NCI-H2196 treated with DMSO at 0.1 percent for 48 hours (cell line): Measurements from ENCODE around the gene EPAS1.

Source experiments
- DNase-seq: peaks from one replicate; lab custom pipeline; 2025; ENCODE audit not compliant: unreplicated experiment; lab: John Stamatoyannopoulos, UW

The EPAS1 gene

DNA sequence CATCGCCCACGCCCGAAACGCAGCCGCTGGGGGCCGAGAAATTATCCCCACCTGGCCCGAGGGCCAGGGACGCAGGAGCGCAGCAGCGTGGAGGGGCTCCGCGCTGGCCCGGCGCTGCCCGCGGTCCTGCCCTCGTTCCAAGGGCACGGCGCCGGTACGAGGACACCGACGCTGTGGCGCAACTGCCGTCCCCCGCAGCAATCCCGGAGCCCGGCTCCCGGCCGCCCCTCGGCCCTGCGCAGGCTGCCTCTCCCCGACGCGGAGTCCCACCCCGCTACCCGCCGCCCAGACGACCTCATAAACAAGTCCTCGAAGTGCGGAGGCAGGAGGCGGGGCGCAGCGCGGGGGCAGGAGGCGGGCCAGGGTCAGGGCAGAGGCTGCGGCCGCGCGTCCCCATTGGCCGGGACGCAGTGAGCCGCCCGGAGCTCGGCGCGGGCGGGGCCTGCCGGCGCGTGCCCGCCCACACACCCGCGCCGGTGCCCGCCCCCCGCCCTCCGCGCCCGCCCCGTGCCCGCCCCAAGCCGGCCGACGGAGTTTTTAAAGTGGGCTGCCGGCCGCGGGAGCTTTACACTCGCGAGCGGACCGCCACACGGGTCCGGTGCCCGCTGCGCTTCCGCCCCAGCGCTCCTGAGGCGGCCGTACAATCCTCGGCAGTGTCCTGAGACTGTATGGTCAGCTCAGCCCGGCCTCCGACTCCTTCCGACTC lies at the start of gene EPAS1:
TSS of gene EPAS1 (plus strand) at position 568 of the 706 bp plus-strand sequence. CDS start 505 bp downstream, outside the sequence.
- peak; percentile 85 for DNase-seq

DNA sequence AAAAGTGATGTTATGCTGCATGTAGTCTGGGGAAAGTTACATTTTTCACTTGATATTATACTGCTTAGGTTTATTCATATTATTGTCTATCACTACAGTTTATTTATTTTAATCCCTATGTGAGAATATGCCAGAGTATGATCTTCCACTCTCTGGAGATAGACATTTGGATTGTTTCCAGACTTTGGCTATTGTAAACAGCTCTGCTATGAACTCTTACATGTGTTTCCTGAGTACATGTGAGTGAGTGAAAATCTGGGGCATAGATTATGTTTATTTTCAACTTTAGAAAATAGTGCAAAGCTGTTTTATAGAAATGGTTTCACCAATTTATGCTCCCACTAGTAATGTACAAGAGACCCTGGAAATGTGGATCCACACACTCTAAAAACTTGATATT lies 49.0 kb upstream of the EPAS1 start:
- DNase-seq = no peak

DNA sequence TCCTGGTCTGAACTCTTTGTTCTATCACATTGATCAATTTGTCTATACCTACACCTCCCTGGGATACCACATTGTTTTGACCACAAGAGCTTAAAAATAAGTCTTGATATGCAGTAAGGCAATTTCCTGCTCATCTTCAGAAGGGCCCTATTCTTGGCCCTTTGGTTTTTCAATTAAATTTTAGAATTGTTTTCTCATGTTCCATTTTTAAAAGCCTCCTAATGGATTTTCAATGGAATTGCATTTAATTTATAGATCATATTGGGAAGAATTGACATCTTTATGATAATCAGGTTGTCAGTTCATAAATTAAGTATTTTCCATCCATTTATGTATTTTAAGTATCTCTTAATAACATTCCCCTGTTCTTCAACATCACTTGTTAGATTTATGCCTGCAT lies 47.6 kb upstream of the EPAS1 start:
- DNase-seq = no peak

GRCh38 chr2:46252891-46253659 lies 44.1 kb upstream of the EPAS1 start:
- DNase-seq = no peak

- no peak for DNase-seq
These were observed 42.7 kb upstream of the EPAS1 start for GRCh38 chr2:46254474-46254873.

DNA sequence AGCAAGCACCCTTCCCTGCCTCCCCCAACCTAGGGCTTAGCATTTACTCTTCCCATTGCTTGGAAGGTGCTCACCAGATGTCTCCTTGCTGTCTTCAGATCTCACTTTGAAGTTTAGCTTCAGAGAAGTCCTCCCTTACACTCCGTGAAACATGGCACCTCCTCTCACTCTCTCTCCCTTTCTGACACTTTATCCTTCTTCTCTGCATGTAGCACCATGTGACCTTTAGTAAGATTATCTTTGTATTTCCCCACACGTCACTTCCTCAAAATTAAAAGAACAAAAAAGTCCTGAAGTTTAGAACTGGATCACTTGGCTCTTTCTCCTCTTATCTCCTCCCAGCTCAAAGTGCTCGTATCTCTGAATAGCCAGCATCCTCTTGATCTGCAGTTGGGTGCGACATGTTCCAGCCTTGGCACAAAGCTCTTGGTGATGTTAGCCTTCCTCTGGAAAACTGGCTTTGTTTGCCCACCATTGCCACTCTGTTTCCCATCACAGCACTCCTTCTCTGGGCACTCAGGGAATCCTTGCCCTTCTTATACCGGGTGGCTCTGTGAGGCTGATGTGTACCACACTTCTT lies 40.6 kb upstream of the EPAS1 start:
- no peak for DNase-seq

GRCh38 chr2:46257476-46257875 lies 39.7 kb upstream of the EPAS1 start:
- peak; percentile 63 for DNase-seq

DNA sequence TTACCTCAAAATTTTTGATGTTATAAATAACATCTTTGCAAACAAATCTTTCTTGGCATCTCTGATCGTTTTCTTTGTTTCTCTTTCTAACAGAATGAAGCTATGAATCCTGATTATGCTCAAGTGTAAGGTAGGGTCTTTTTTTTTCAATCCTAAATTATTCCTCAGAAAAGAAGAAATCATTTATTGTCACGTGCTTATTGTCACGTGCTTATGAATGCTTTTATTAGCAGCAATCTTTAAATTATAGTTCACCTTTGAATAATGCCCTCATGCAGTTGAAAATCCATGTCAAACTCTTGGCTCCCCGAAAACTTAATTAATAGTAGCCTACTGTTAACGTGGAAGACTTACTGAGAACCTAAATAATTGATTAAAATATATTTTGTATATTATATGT lies 39.2 kb upstream of the EPAS1 start:
- no peak for DNase-seq

DNA sequence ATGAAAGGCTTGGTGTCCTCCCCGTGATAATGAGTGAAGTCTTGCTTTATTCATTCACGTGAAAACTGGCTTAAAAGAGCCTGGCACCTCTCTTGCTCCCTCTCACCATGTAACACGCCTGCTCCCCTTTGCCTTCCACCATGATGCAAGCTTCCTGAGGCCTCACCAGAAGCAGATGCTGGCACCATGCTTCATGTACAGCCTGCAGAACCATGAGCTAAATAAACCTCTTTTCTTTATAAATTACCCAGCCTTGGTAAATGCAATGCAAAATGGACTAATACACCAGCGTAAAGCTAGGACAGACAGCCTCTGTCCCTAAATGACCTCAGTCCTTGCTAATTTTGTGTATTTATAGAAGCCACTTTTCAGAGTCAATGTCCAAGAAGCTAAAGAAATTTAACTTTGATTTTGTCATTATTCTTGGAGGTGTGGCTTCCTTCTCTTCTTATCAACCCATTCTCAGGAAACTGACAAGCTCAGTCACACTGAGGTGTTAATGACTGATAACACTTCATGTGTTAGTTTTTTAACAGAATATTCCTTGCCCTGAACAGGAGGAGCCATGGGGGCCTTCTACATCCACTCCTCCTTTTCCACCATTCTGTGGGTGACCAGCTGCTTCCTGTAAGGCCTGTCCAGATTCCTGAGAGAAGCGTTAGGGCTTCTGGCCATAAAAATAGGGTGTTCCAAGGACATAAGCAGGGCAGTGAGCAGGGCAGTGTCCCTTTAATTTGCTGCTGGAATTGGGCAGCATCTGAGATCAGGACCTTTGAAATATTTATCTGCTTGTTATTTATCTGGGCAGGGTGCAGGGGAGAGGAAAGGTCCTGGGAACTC lies 38.0 kb upstream of the EPAS1 start:
- no peak for DNase-seq

DNA sequence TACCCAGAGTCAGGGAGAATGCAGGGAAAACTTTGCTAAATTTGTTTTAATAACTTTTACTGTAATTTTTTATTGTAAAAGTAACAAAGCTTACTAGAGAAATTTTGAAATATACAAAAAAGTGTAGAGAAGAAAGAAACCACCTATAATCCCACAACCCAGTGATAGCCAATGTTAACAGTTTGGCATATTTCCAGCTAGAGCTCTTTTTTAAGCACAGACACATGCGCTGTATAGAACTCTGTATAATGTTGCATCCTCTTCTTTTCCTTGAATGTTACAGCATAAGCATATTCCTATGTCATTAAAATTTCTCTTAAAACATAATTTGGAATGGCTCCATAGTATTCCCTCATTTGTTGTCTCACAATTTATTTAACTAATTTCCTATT lies 37.4 kb upstream of the EPAS1 start:
- no peak for DNase-seq

GRCh38 chr2:46260305-46260704 lies 36.9 kb upstream of the EPAS1 start:
- DNase-seq = no peak

DNA sequence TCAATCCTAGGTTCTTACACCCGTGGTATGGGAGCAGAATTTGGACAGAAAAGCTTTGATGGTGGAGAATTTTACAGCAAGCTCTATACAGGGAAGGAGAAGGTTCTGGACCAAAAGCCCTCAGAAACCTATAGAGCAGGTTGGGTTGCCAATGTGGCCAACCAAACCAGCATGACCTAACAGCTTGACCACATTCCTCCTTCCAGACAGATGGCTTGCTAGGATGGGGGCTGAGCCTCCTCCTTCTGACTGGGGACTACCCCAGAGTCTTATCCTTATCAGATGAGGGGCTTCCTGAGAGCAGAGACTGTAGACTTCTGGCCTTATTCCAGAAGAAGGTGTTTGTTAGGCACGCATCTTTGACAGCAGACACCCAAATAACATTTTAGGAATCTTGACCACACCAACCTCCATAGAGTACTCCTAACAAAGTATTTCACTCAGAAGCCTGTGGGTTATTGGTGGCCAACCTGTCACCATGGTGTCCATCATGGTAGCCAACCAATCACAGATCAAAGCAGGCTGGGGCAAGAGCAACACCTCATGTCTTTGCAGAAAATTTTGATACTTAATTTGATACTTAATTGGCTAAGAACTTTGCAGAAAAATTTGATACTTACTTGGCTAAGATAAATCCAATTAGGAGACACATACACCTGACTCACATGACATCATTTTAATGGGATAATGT lies 34.8 kb upstream of the EPAS1 start:
- no peak for DNase-seq

GRCh38 chr2:46263347-46263746 lies 33.9 kb upstream of the EPAS1 start:
- no peak for DNase-seq

- DNase-seq = no peak
These were observed 32.8 kb upstream of the EPAS1 start for GRCh38 chr2:46264447-46264846.

DNA sequence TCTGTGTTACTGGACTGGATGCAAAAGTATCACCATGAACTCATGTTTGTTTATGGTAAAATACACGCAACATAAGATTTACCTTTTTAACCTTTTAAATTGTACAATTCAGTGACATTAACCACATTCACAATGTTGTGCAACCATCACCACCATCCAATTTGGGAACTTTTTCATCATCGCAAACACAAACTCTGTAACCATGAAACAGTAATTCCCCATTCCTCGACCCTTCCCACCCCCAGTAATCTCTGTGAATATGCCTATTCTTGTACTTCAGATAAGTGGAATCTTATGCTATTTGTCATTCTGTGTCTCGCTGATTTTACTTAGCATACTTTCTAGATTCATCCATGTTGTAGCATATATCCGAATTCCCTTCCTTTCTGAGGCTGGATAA lies 31.1 kb upstream of the EPAS1 start:
- no peak for DNase-seq

DNA sequence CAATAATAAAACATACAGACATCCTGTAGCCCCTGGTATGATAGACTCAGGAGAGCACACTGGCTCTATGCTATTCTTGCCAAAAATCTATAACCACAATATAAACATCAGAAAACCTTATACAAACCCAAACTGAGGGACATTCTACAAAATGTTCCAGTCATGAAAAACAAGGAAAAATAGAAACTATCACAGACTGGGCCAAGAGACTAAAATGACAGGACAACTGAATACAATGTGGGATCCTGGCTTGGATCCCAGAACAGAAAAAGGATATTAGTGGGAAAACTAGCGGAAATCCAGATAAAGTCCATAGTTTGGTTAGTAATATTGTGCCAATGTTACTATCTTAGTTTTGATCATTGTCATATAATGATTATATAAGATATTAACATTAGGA lies 29.6 kb upstream of the EPAS1 start:
- DNase-seq = no peak

DNA sequence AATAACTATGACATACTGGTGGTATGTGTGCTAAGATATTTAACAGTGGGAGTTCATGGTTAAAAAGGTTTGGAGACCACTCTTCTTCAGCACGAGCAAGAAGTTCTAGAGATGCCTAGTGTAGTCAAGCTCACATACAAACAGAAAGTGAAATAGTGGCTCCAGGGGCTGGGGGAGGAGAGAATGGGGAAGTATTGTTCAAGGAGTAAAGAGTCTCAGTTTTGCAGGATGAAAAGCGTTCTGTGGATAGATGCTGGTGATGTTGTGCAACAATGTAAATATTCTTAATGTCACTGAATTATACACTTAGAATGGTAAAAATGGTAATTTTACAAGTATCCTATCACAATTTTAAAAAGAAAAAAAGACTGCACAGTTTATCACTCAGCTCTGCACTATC lies 29.0 kb upstream of the EPAS1 start:
- DNase-seq = no peak

- DNase-seq = no peak
These were observed 28.2 kb upstream of the EPAS1 start for GRCh38 chr2:46269001-46269400.

GRCh38 chr2:46269544-46270273 lies 27.5 kb upstream of the EPAS1 start:
- no peak for DNase-seq

DNA sequence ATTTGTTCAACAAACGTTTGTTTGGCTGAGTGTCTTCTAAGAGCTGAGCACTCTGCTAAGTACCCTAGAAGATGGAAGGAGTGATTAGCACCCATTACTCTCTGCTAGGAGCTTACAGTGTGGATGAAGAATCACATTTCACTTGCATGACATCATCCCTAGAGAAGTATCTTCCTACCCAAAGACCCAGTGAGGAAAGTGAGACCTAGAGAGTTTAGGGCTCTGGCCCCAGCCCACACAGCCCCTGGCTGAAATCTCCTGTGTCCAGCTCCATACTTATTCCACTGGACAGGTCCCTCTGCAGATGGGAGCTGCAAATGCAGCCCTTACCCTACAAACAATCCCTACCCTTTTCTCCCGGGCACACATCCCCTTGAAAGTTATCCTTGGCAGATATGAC lies 26.8 kb upstream of the EPAS1 start:
- DNase-seq = no peak
